ENCODE results near the gene PRKCA.

DNA sequence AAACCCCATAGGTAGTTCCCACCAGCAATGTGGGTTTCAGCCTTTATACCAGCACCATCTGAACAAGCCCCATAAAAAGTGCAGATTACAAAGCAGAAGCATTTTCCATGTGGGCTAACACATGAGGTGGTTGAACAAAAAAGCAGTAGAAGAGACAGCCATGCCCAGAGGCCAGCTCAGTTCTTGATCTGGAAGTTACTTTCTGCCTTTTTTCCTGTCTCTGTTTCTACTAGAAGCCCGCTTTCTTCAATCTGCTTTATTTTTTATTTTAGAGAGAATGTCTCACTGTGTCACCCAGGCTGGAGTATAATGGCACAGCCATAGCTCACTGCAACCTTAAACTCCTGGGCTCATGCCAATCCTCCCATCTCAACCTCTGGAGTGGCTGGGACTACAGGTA lies 41.7 kb upstream of the PRKCA start:
- TF ChIP-seq, protein P1, sequence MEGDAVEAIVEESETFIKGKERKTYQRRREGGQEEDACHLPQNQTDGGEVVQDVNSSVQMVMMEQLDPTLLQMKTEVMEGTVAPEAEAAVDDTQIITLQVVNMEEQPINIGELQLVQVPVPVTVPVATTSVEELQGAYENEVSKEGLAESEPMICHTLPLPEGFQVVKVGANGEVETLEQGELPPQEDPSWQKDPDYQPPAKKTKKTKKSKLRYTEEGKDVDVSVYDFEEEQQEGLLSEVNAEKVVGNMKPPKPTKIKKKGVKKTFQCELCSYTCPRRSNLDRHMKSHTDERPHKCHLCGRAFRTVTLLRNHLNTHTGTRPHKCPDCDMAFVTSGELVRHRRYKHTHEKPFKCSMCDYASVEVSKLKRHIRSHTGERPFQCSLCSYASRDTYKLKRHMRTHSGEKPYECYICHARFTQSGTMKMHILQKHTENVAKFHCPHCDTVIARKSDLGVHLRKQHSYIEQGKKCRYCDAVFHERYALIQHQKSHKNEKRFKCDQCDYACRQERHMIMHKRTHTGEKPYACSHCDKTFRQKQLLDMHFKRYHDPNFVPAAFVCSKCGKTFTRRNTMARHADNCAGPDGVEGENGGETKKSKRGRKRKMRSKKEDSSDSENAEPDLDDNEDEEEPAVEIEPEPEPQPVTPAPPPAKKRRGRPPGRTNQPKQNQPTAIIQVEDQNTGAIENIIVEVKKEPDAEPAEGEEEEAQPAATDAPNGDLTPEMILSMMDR (IDR thresholded peaks at IDR 0.05; ENCODE audit: insufficient read depth, low read length): no peak
- TF ChIP-seq GABPA (IDR thresholded peaks at IDR 0.05; ENCODE audit: low read depth) (no peak), POLR2AphosphoS5 (IDR thresholded peaks at IDR 0.05; ENCODE audit: low read depth) (no peak), REST (IDR thresholded peaks at IDR 0.05; ENCODE audit: insufficient replicate concordance, low read depth) (no peak)

All from HL-60 (cell line).